H9 (cell line): ENCODE data around the gene C17orf113. TPM values are rescaled to one million over a fixed set of nuclear protein-coding genes. Genes with fewer than 3 reads are reported as not detected.

Source experiments
- DNase-seq: peaks from one replicate; pipeline ENCODE4 v3.0.0-alpha.2; 2017
- H2AFZ ChIP-seq: one replicate; pipeline ENCODE4 v1.6.1; 2013; ENCODE audit warnings: mild to moderate bottlenecking, low read length, control low read depth, moderate library complexity
- H2AK5ac ChIP-seq: 2 replicates; pipeline ENCODE4 v1.6.1; 2013; ENCODE audit warnings: low read length, control low read depth, mixed read lengths; ENCODE audit not compliant: insufficient read length
- H2BK120ac ChIP-seq: one replicate; pipeline ENCODE4 v1.6.1; 2013; ENCODE audit warnings: low read depth, mild to moderate bottlenecking, low read length, control low read depth, inconsistent platforms; ENCODE audit not compliant: poor library complexity, severe bottlenecking
- H2BK12ac ChIP-seq: 2 replicates; pipeline ENCODE4 v1.6.1; 2013; ENCODE audit warnings: low read length, control low read depth, mixed read lengths, low read depth; ENCODE audit not compliant: insufficient read length
- H2BK15ac ChIP-seq: 2 replicates; pipeline ENCODE4 v1.6.1; 2013; ENCODE audit warnings: low read depth, low read length, control low read depth
- H2BK20ac ChIP-seq: one replicate; pipeline ENCODE4 v1.6.1; 2013; ENCODE audit warnings: low read depth, mild to moderate bottlenecking, low read length, control low read depth, inconsistent platforms; ENCODE audit not compliant: poor library complexity, severe bottlenecking
- H2BK5ac ChIP-seq: 2 replicates; pipeline ENCODE4 v1.6.1; 2013; ENCODE audit warnings: low read length, control low read depth, mixed read lengths; ENCODE audit not compliant: insufficient read length
- H3K14ac ChIP-seq: 2 replicates; pipeline ENCODE4 v1.6.1; 2013; ENCODE audit warnings: low read length, control low read depth; ENCODE audit not compliant: insufficient read depth
- H3K18ac ChIP-seq: 2 replicates; pipeline ENCODE4 v1.6.1; 2013; ENCODE audit warnings: low read depth, mild to moderate bottlenecking, mixed read lengths, low read length, control low read depth; ENCODE audit not compliant: insufficient read length
- H3K23ac ChIP-seq: 2 replicates; pipeline ENCODE4 v1.6.1; 2013; ENCODE audit warnings: low read length, control low read depth, mixed read lengths, low read depth; ENCODE audit not compliant: insufficient read length
- H3K23me2 ChIP-seq: 2 replicates; pipeline ENCODE4 v1.6.1; 2013; ENCODE audit warnings: low read depth, mild to moderate bottlenecking, mixed read lengths, low read length, control low read depth; ENCODE audit not compliant: insufficient read length, poor library complexity, severe bottlenecking
- H3K27ac ChIP-seq: 2 replicates; pipeline ENCODE4 v1.5.1; 2013; ENCODE audit warnings: low read length, control low read depth, mixed read lengths, low read depth; ENCODE audit not compliant: insufficient read length
- H3K27me3 ChIP-seq: 2 replicates; pipeline ENCODE4 v1.6.1; 2013; ENCODE audit warnings: low read length, control low read depth, inconsistent platforms; ENCODE audit not compliant: insufficient read depth
- H3K4ac ChIP-seq: 2 replicates; pipeline ENCODE4 v1.6.1; 2013; ENCODE audit warnings: low read depth, mild to moderate bottlenecking, control low read depth, inconsistent platforms, low read length, moderate library complexity
- H3K4me1 ChIP-seq: 2 replicates; pipeline ENCODE4 v1.6.1; 2013; ENCODE audit warnings: low read length, control low read depth, inconsistent platforms; ENCODE audit not compliant: insufficient read depth
- H3K4me2 ChIP-seq: 2 replicates; pipeline ENCODE4 v1.6.1; 2013; ENCODE audit warnings: low read length, control low read depth, mixed read lengths; ENCODE audit not compliant: insufficient read length, insufficient read depth
- H3K56ac ChIP-seq: 2 replicates; pipeline ENCODE4 v1.6.1; 2013; ENCODE audit warnings: low read depth, mild to moderate bottlenecking, mixed read lengths, low read length, control low read depth; ENCODE audit not compliant: insufficient read length
- H3K79me1 ChIP-seq: 2 replicates; pipeline ENCODE4 v1.6.1; 2013; ENCODE audit warnings: low read depth, mild to moderate bottlenecking, moderate library complexity, low read length, control low read depth, inconsistent platforms; ENCODE audit not compliant: insufficient read depth, poor library complexity, severe bottlenecking
- H3K79me2 ChIP-seq: 2 replicates; pipeline ENCODE4 v1.6.1; 2013; ENCODE audit warnings: low read length, control low read depth, inconsistent platforms; ENCODE audit not compliant: insufficient read depth
- H3K9ac ChIP-seq: 2 replicates; pipeline ENCODE4 v1.6.1; 2013; ENCODE audit warnings: low read length, control low read depth, mixed read lengths; ENCODE audit not compliant: insufficient read length; ENCODE audit errors: extremely low read depth
- H3K9me3 ChIP-seq: one replicate; pipeline ENCODE4 v1.6.1; 2013; ENCODE audit warnings: low read depth, low read length, inconsistent platforms; ENCODE audit not compliant: control insufficient read depth
- H3T11ph ChIP-seq: one replicate; pipeline ENCODE4 v1.6.1; 2013; ENCODE audit warnings: mild to moderate bottlenecking, low read length, control low read depth, inconsistent platforms
- H4K20me1 ChIP-seq: one replicate; pipeline ENCODE4 v1.6.1; 2013; ENCODE audit not compliant: control insufficient read depth, insufficient read length, insufficient read depth
- H4K5ac ChIP-seq: 2 replicates; pipeline ENCODE4 v1.6.1; 2013; ENCODE audit warnings: low read depth, mild to moderate bottlenecking, mixed read lengths, low read length, control low read depth; ENCODE audit not compliant: insufficient read length
- H4K8ac ChIP-seq: replicated peaks from 2 replicates; pipeline ENCODE4 v1.6.1; 2013; ENCODE audit warnings: low read length, control low read depth, mixed read lengths, low read depth; ENCODE audit not compliant: insufficient read length
- H4K91ac ChIP-seq: 2 replicates; pipeline ENCODE4 v1.6.1; 2013; ENCODE audit warnings: low read depth, mild to moderate bottlenecking, moderate library complexity, mixed read lengths, low read length, control low read depth; ENCODE audit not compliant: insufficient read length
- H3K27ac Mint-ChIP-seq, 3 experiments: 2 replicates in 2 of 3; 3 replicates in 1 of 3; pipeline ENCODE4 v1.8.0; 2020 to 2021; ENCODE audit warnings: mixed read lengths in 3 of 3, mild to moderate bottlenecking in 1 of 3, moderate library complexity in 1 of 3
- H3K27me3 Mint-ChIP-seq: 2 replicates; pipeline ENCODE4 v1.8.0; 2021; ENCODE audit warnings: low read depth, mild to moderate bottlenecking, moderate library complexity, mixed read lengths
- H3K36me3 Mint-ChIP-seq, 3 experiments: 2 replicates in 2 of 3; 3 replicates in 1 of 3; pipeline ENCODE4 v1.8.0; 2020 to 2021; ENCODE audit warnings: low read depth in 3 of 3, mixed read lengths in 3 of 3; ENCODE audit not compliant: insufficient read depth in 1 of 3
- H3K4me1 Mint-ChIP-seq, 2 experiments: 2 replicates each; pipeline ENCODE4 v1.8.0; 2020; ENCODE audit warnings: mixed read lengths in 2 of 2
- H3K4me3 Mint-ChIP-seq, 2 experiments: 2 replicates in 1 of 2; 3 replicates in 1 of 2; pipeline ENCODE4 v1.8.0; 2020 to 2021; ENCODE audit warnings: mild to moderate bottlenecking in 2 of 2, mixed read lengths in 2 of 2, moderate library complexity in 1 of 2
- H3K9me3 Mint-ChIP-seq, 2 experiments: 2 replicates in 1 of 2; 3 replicates in 1 of 2; pipeline ENCODE4 v1.8.0; 2020; ENCODE audit warnings: mild to moderate bottlenecking in 2 of 2, mixed read lengths in 2 of 2, moderate library complexity in 1 of 2
- CTCF ChIP-seq: fragments of 200-600 bp; sonication (generic); conservative IDR thresholded peaks from 3 replicates; pipeline ENCODE4 v1.8.0; 2021; ENCODE audit warnings: antibody characterized with exemption, mild to moderate bottlenecking
- WGBS: extraction: QIAGEN DNeasy Blood & Tissue Kit; methylation state at CpG from one replicate; pipeline ENCODE4 v1.1.7; 2013; ENCODE audit warnings: missing lambda C conversion rate, low lambda C conversion rate, mixed read lengths; ENCODE audit not compliant: insufficient read length; ENCODE audit errors: extremely low coverage; 5-methylcytosine and 5-hydroxymethylcytosine counted together
- total RNA-seq: library from RNA; stranded (reverse); gene quantifications from 2 replicates; pipeline ENCODE4 v1.2.1, GENCODE V29; 2021

C17orf113 gene
- total RNA-seq, 1 experiment from 2014 or later, result 1.0 TPM

GRCh38 chr17:42049834-42050392, 488 bp downstream of the C17orf113 start:
- H3K27ac ChIP-seq, result no peak overlapping the region

More at GRCh38 chr17:42049834-42050392, 488 bp downstream of the C17orf113 start:
- no CpG with 5 or more reads among the region's 7 CpGs for WGBS
- Histone ChIP-seq H4K91ac (no peak overlapping the region), H3K23me2 (peaks cover 9% of the 10 kb centered on the region), H4K20me1 (no peaks in the 10 kb centered on the region), H2BK15ac (no peak overlapping the region), H2AK5ac (no peak overlapping the region), H3K4me2 (peak overlapping the region; percentile 55), H3K4me1 (peaks cover 7% of the 10 kb centered on the region; the same call in 1 of the 2 replicates), H2BK20ac (no peak overlapping the region), H3K9ac (no peak overlapping the region), H3K23ac (no peak overlapping the region), H3K56ac (no peak overlapping the region), H3K18ac (no peak overlapping the region), H3K27me3 (no peaks in the 10 kb centered on the region), H3T11ph (no peak overlapping the region), H2AFZ (no peak overlapping the region), H4K8ac (no peak overlapping the region), H3K79me2 (no peaks in the 10 kb centered on the region), H2BK12ac (no peak overlapping the region), H3K9me3 (no peaks in the 10 kb centered on the region), H3K14ac (no peak overlapping the region), H2BK120ac (no peak overlapping the region), H3K4ac (no peak overlapping the region), H4K5ac (no peak overlapping the region), H3K79me1 (no peaks in the 10 kb centered on the region), H2BK5ac (no peak overlapping the region)
- H3K9me3 Mint-ChIP-seq, result no peaks in the 10 kb centered on the region
- H3K36me3 Mint-ChIP-seq, result no peaks in the 10 kb centered on the region; a peak in 1 of 7 replicates
- peak overlapping the region in 1 of 3 experiments; percentile 82; a peak in 1 of 7 replicates for H3K27ac Mint-ChIP-seq
- TF ChIP-seq CTCF, result no peak
- peak overlapping the region; percentile 72 to 88 for H3K4me3 Mint-ChIP-seq
- H3K27me3 Mint-ChIP-seq, result peaks cover 33% of the 10 kb centered on the region
- DNase-seq, result no peak
- H3K4me1 Mint-ChIP-seq, result peaks cover 43 to 52% of the 10 kb centered on the region in 2 experiments
